G401 (cell line): Measurements from ENCODE around the gene QKI. TPM values are rescaled to one million over a fixed set of nuclear protein-coding genes. Genes with fewer than 3 reads are reported as not detected.
"Not testable (repeated sequence)": the region's sequence is repeated elsewhere in the genome, so short reads cannot be mapped to it uniquely, and the experiment has no call there.

Source experiments
- DNase-seq: peaks from one replicate; pipeline ENCODE4 v3.0.0-alpha.2; 2015; ENCODE audit warnings: low spot score
- in situ Hi-C: cut with HindIII; loops from 2 replicates; pipeline ENCODE4 v1.10.0; 2016; ENCODE audit warnings: low sequenced_read_pairs, mixed read lengths
- total RNA-seq: library from RNA; depleted of rRNA; stranded (reverse); fragments of >200 nt; shearing (Covaris generic); gene quantifications from 2 replicates; pipeline ENCODE4 v1.2.3, GENCODE V29; 2014; rRNA removed

QKI gene
- 107 and 133 TPM in 2 replicates for total RNA-seq

- in situ Hi-C loops: no loop called here
- DNase-seq: peak; percentile 63
Observed at GRCh38 chr6:163414117-163414945, at the start of gene QKI. TSS of gene QKI (plus strand) at chr6:163414718. CDS start at chr6:163415194, 476 bp downstream.

- in situ Hi-C loops: no loop called here
- DNase-seq: no peak
Observed at GRCh38 chr6:163366288-163366687, 48.2 kb upstream of the QKI start.

- DNase-seq: no peak
- in situ Hi-C loops: no loop called here
Observed at GRCh38 chr6:163367497-163368183, 46.9 kb upstream of the QKI start.

GRCh38 chr6:163369141-163369540 is 45.4 kb upstream of the QKI start:
- no peak for DNase-seq
- in situ Hi-C loops: no loop called here

GRCh38 chr6:163369628-163370365 is 44.7 kb upstream of the QKI start:
- DNase-seq: no peak
- in situ Hi-C loops: no loop called here

- DNase-seq: no peak
- in situ Hi-C loops: no loop called here
Observed at GRCh38 chr6:163370464-163371117, 43.9 kb upstream of the QKI start.

- in situ Hi-C loops: no loop called here
Observed at GRCh38 chr6:163371129-163371528, 43.4 kb upstream of the QKI start.

GRCh38 chr6:163373240-163373639 is 41.3 kb upstream of the QKI start:
- no peak for DNase-seq
- in situ Hi-C loops: no loop called here

More at GRCh38 chr6:163371129-163371528, 43.4 kb upstream of the QKI start:
- DNase-seq: no peak

GRCh38 chr6:163375361-163375760 is 39.2 kb upstream of the QKI start:
- in situ Hi-C loops: no loop called here
- DNase-seq: no peak

- DNase-seq: no peak
- in situ Hi-C loops: no loop called here
Observed at GRCh38 chr6:163376187-163376586, 38.3 kb upstream of the QKI start.

GRCh38 chr6:163377561-163377960 is 37.0 kb upstream of the QKI start:
- no peak for DNase-seq

GRCh38 chr6:163380216-163380615 is 34.3 kb upstream of the QKI start:
- no peak for DNase-seq
- in situ Hi-C loops: no loop called here

More at GRCh38 chr6:163377561-163377960, 37.0 kb upstream of the QKI start:
- in situ Hi-C loops: no loop called here

- DNase-seq: no peak
- in situ Hi-C loops: no loop called here
Observed at GRCh38 chr6:163381118-163381756, 33.3 kb upstream of the QKI start.

- DNase-seq, in situ Hi-C loops: not testable (repeated sequence)
Observed at GRCh38 chr6:163383396-163383795, 31.1 kb upstream of the QKI start.

- in situ Hi-C loops: no loop called here
- no peak for DNase-seq
Observed at GRCh38 chr6:163383912-163384311, 30.6 kb upstream of the QKI start.

- DNase-seq: no peak
- in situ Hi-C loops: no loop called here
Observed at GRCh38 chr6:163384510-163384909, 30.0 kb upstream of the QKI start.

- in situ Hi-C loops, DNase-seq: not testable (repeated sequence)
Observed at GRCh38 chr6:163385503-163385902, 29.0 kb upstream of the QKI start.

- in situ Hi-C loops: no loop called here
Observed at GRCh38 chr6:163386329-163386908, 28.1 kb upstream of the QKI start.

More at GRCh38 chr6:163386329-163386908, 28.1 kb upstream of the QKI start:
- DNase-seq: no peak
